HCT116 (cell line): ENCODE measurements around the gene RNF207.

ENCODE experiments used
- ATF3 ChIP-seq: IDR thresholded peaks from 2 replicates; pipeline ENCODE4 v1.6.1; 2012
- CTCF ChIP-seq, 3 experiments: fragments of 200-600 bp in 1 of 3; sonication (generic) in 1 of 3; IDR thresholded peaks in 2 of 3; conservative IDR thresholded peaks in 1 of 3; 2 replicates each; pipeline ENCODE4 v1.5.1; 2012 to 2017; ENCODE audit warnings: low read depth in 2 of 3, low read length in 2 of 3, antibody characterized with exemption in 1 of 3, borderline replicate concordance in 1 of 3, control low read depth in 1 of 3, mild to moderate bottlenecking in 1 of 3, mixed read lengths in 1 of 3, mixed run types in 1 of 3, moderate library complexity in 1 of 3; ENCODE audit not compliant: insufficient read depth in 1 of 3
- EZH2 ChIP-seq: fragments of 200-600 bp; sonication (generic); IDR thresholded peaks from 2 replicates; pipeline ENCODE4 v1.6.1; 2017; ENCODE audit warnings: antibody characterized with exemption, mixed run types
- POLR2A ChIP-seq: IDR thresholded peaks from 2 replicates; pipeline ENCODE4 v1.7.0; 2011; ENCODE audit warnings: borderline replicate concordance; ENCODE audit not compliant: insufficient read depth, insufficient read length; ENCODE audit errors: extremely low read depth
- POLR2AphosphoS5 ChIP-seq: IDR thresholded peaks from 2 replicates; pipeline ENCODE4 v1.6.1; 2011; ENCODE audit warnings: mild to moderate bottlenecking, low read depth, low read length, moderate library complexity
- SIN3A ChIP-seq: IDR thresholded peaks from 2 replicates; pipeline ENCODE4 v1.6.1; 2012; ENCODE audit warnings: low read depth
- ZNF274 ChIP-seq: fragments of 200-500 bp; sonication (Bioruptor generic); IDR thresholded peaks from 2 replicates; pipeline ENCODE4 v1.6.1; 2014; ENCODE audit warnings: mild to moderate bottlenecking, low read depth, low read length, inconsistent platforms

- TF ChIP-seq EZH2 (no peak), CTCF (IDR thresholded peaks at IDR 0.05 in 2 of 3, conservative IDR thresholded peaks at IDR 0.05 in 1 of 3; ENCODE audit: borderline replicate concordance in 1 of 3, insufficient read depth in 1 of 3, low read depth in 2 of 3, low read length in 2 of 3) (no peak), ZNF274 (no peak), POLR2A (peak; percentile 67), ATF3 (no peak), POLR2AphosphoS5 (peak; percentile 92), SIN3A (no peak)
These were observed 6.4 kb upstream of the RNF207 start, which contains the start of gene RPL22 for GRCh38 chr1:6199298-6200187.
